PC-9 (cell line): Measurements from ENCODE around the gene FAM216A. TPM values are rescaled to one million over a fixed set of nuclear protein-coding genes. Genes with fewer than 3 reads are reported as not detected.
"Not testable (repeated sequence)": the region's sequence is repeated elsewhere in the genome, so short reads cannot be mapped to it uniquely, and the experiment has no call there.

Experiments
- BruUV-seq: library from RNA; stranded (reverse); fragments of 400-500 nt; replicated peaks from 2 replicates; lab custom pipeline; 2021; lab: Mats Ljungman, UMichigan
- CTCF ChIA-PET: fragments of 300-600 bp; sonication (Branson Sonifier 250); formaldehyde crosslinking; loops from one replicate; lab custom pipeline; 2022; ENCODE audit warnings: antibody characterized with exemption; lab: Charles Lee
- POLR2A ChIA-PET: fragments of 300-600 bp; sonication (Branson Sonifier 250); formaldehyde crosslinking; loops from one replicate; lab custom pipeline; 2022; ENCODE audit warnings: antibody characterized with exemption; ENCODE audit not compliant: unreplicated experiment; lab: Charles Lee
- DNase-seq, 2 experiments: peaks; one replicate each; pipeline versions ENCODE4 v3.0.0 to v3.0.0-alpha.2; 2015 to 2022; ENCODE audit warnings: mixed read lengths in 1 of 2
- H2AFZ ChIP-seq: fragments of 200-600 bp; sonication (generic); 2 replicates; pipeline ENCODE4 v1.8.1; 2017; ENCODE audit warnings: antibody characterized with exemption
- H3F3A ChIP-seq: fragments of 200-600 bp; sonication (generic); 2 replicates; pipeline ENCODE4 v1.8.1; 2017; ENCODE audit warnings: antibody characterized with exemption, mild to moderate bottlenecking, low read depth; ENCODE audit not compliant: insufficient read depth
- H3K27ac ChIP-seq: fragments of 200-600 bp; sonication (generic); 2 replicates; pipeline ENCODE4 v1.6.1; 2016; ENCODE audit warnings: mixed run types
- H3K27me3 ChIP-seq: fragments of 200-600 bp; sonication (generic); 2 replicates; pipeline ENCODE4 v1.6.1; 2016; ENCODE audit warnings: low read depth, mixed run types; ENCODE audit not compliant: insufficient read depth
- H3K36me3 ChIP-seq: fragments of 200-600 bp; sonication (generic); 2 replicates; pipeline ENCODE4 v1.6.1; 2016; ENCODE audit warnings: low read depth, mixed run types
- H3K4me1 ChIP-seq: fragments of 200-600 bp; sonication (generic); replicated peaks from 2 replicates; pipeline ENCODE4 v1.6.1; 2016; ENCODE audit warnings: mixed run types; ENCODE audit not compliant: insufficient read depth
- H3K4me2 ChIP-seq: fragments of 200-600 bp; sonication (generic); 2 replicates; pipeline ENCODE4 v1.6.1; 2017; ENCODE audit warnings: mixed run types
- H3K4me3 ChIP-seq: fragments of 200-600 bp; sonication (generic); 2 replicates; pipeline ENCODE4 v1.6.1; 2016; ENCODE audit warnings: mixed run types
- H3K79me2 ChIP-seq: fragments of 200-600 bp; sonication (generic); 2 replicates; pipeline ENCODE4 v1.6.1; 2017; ENCODE audit warnings: low read depth, mixed run types
- H3K9me2 ChIP-seq: fragments of 200-600 bp; sonication (generic); 2 replicates; pipeline ENCODE4 v1.8.1; 2017; ENCODE audit warnings: mild to moderate bottlenecking; ENCODE audit not compliant: insufficient read depth
- H3K9me3 ChIP-seq: fragments of 200-600 bp; sonication (generic); 2 replicates; pipeline ENCODE4 v1.8.1; 2016; ENCODE audit warnings: low read depth; ENCODE audit not compliant: insufficient read depth
- H4K20me1 ChIP-seq: fragments of 200-600 bp; sonication (generic); 2 replicates; pipeline ENCODE4 v1.8.1; 2017; ENCODE audit not compliant: insufficient read depth
- EZH2 ChIP-seq: fragments of 200-600 bp; sonication (generic); IDR thresholded peaks from 2 replicates; pipeline ENCODE4 v1.8.0; 2017; ENCODE audit warnings: antibody characterized with exemption, low read depth
- intact Hi-C: fragments of 100-400 bp; cut with micrococcal nuclease; formaldehyde crosslinking; loops from one replicate; pipeline ENCODE4 v1.10.0; 2022; ENCODE audit not compliant: unreplicated experiment
- total RNA-seq: library from RNA; stranded (reverse); gene quantifications from 2 replicates; pipeline ENCODE4 v1.2.3, GENCODE V29; 2021
- TF ChIP-seq, protein P1 (sequence below): fragments of 200-600 bp; sonication (generic); conservative IDR thresholded peaks from 2 replicates; pipeline ENCODE4 v1.6.1; 2017; ENCODE audit warnings: mixed run types, antibody characterized with exemption, mild to moderate bottlenecking, moderate library complexity

FAM216A gene
- total RNA-seq, 1 experiment from 2014 or later = 8.0 TPM

DNA sequence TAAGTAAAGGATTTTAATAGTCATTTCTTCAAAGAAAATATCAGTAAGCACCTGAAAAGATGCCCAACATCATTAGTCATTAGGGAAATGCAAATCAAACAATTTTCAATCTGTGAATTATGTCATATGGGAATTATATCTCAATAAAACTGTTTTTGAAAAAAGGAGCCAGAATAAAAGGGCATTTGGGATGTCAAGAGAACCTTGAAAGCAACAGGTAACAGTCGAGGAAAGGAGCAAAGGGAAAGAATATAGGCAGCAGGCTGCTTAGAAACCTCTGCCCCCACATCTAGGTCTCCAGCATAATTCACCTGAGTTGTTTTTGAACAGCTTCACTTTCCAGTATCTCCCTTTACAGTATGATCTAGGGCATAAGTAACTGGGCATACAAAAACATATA is 45.7 kb downstream of the FAM216A start:
- no peaks in the 10 kb centered on the region for H3K4me1 ChIP-seq
- H3K4me2 ChIP-seq = no peak overlapping the region
- H4K20me1 ChIP-seq = no peaks in the 10 kb centered on the region
- H2AFZ ChIP-seq = no peak overlapping the region
- no peaks in the 10 kb centered on the region for H3K9me3 ChIP-seq
- no peak overlapping the region for H3K4me3 ChIP-seq
- DNase-seq = no peak
- H3K9me2 ChIP-seq = no peaks in the 10 kb centered on the region
- intact Hi-C loops = loop anchor here (5.0 kb wide), 2 partner anchors 62 to 313 kb away; partner anchors contain the start of gene ARPC3
- no peak overlapping the region for H3K27ac ChIP-seq
- BruUV-seq = no TSS peak
- TF ChIP-seq, protein P1, sequence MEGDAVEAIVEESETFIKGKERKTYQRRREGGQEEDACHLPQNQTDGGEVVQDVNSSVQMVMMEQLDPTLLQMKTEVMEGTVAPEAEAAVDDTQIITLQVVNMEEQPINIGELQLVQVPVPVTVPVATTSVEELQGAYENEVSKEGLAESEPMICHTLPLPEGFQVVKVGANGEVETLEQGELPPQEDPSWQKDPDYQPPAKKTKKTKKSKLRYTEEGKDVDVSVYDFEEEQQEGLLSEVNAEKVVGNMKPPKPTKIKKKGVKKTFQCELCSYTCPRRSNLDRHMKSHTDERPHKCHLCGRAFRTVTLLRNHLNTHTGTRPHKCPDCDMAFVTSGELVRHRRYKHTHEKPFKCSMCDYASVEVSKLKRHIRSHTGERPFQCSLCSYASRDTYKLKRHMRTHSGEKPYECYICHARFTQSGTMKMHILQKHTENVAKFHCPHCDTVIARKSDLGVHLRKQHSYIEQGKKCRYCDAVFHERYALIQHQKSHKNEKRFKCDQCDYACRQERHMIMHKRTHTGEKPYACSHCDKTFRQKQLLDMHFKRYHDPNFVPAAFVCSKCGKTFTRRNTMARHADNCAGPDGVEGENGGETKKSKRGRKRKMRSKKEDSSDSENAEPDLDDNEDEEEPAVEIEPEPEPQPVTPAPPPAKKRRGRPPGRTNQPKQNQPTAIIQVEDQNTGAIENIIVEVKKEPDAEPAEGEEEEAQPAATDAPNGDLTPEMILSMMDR = no peak
- TF ChIP-seq EZH2 = no peak
- no peaks in the 10 kb centered on the region for H3F3A ChIP-seq
- no peaks in the 10 kb centered on the region for H3K36me3 ChIP-seq
- ChIA-PET POLR2A (interaction anchor here (0.6 kb wide), 1 partner anchor 15 kb away, joined by 3 read pairs; no protein-coding TSS in a partner anchor), CTCF (interaction anchor here (0.5 to 1.9 kb wide), 2 partner anchors 87 to 97 kb away, joined by 5 to 18 read pairs; no protein-coding TSS in a partner anchor)
- no peaks in the 10 kb centered on the region for H3K27me3 ChIP-seq
- H3K79me2 ChIP-seq = no peaks in the 10 kb centered on the region

GRCh38 chr12:110516995-110517394 is 48.4 kb downstream of the FAM216A start:
- POLR2A ChIA-PET = no interaction called here
- Histone ChIP-seq H3K36me3 (no peaks in the 10 kb centered on the region), H4K20me1 (no peaks in the 10 kb centered on the region), H3K27me3 (no peaks in the 10 kb centered on the region), H3K9me2 (no peaks in the 10 kb centered on the region), H3K79me2 (no peaks in the 10 kb centered on the region), H3K9me3 (no peaks in the 10 kb centered on the region), H3K27ac (no peak overlapping the region), H3K4me2 (no peak overlapping the region), H3K4me3 (no peak overlapping the region), H2AFZ (no peak overlapping the region), H3F3A (no peaks in the 10 kb centered on the region), H3K4me1 (no peaks in the 10 kb centered on the region)
- TF ChIP-seq, protein P1 = no peak
- no peak for TF ChIP-seq EZH2
- intact Hi-C loops = no loop called here
- BruUV-seq = no TSS peak
- CTCF ChIA-PET = no interaction called here
- DNase-seq = no peak

- H3K4me1 ChIP-seq, BruUV-seq, intact Hi-C loops, H4K20me1 ChIP-seq, H3K4me2 ChIP-seq, H3K9me3 ChIP-seq, H3K27me3 ChIP-seq, DNase-seq, H3K27ac ChIP-seq, H3K79me2 ChIP-seq, CTCF ChIA-PET, H3K36me3 ChIP-seq, H3K9me2 ChIP-seq, H3F3A ChIP-seq, POLR2A ChIA-PET, H3K4me3 ChIP-seq, H2AFZ ChIP-seq: not testable (repeated sequence)
Measured at GRCh38 chr12:110518014-110518413, 49.4 kb downstream of the FAM216A start.

GRCh38 chr12:110520876-110521712 is 52.4 kb downstream of the FAM216A start:
- BruUV-seq, H3K27ac ChIP-seq, H3K9me2 ChIP-seq, H4K20me1 ChIP-seq, CTCF ChIA-PET, H3K4me2 ChIP-seq, intact Hi-C loops, H3K4me3 ChIP-seq, H3K27me3 ChIP-seq, H2AFZ ChIP-seq, H3F3A ChIP-seq, H3K36me3 ChIP-seq, H3K9me3 ChIP-seq, H3K4me1 ChIP-seq, DNase-seq, H3K79me2 ChIP-seq: not testable (repeated sequence)
- POLR2A ChIA-PET = interaction anchor here (0.6 kb wide), 1 partner anchor 12 kb away, joined by 3 read pairs; no protein-coding TSS in a partner anchor
